Smooth muscle cell (in vitro differentiated cells): ENCODE data around the gene UBE2N. TPM values are rescaled to one million over a fixed set of nuclear protein-coding genes. Genes with fewer than 3 reads are reported as not detected.
A peak's percentile ranks its signal among the peaks of the same experiment; 100 is the strongest.

Experiments
- DNase-seq: peaks from one replicate; lab custom pipeline; 2025; ENCODE audit not compliant: unreplicated experiment; lab: John Stamatoyannopoulos, UW
- H2AFZ ChIP-seq: fragments of 200-600 bp; sonication (generic); 2 replicates; pipeline ENCODE4 v1.6.0; 2016; ENCODE audit warnings: antibody characterized with exemption, low read depth, mild to moderate bottlenecking
- H3F3A ChIP-seq: fragments of 200-600 bp; sonication (generic); 2 replicates; pipeline ENCODE4 v1.6.0; 2017; ENCODE audit warnings: antibody characterized with exemption, low read depth
- H3K27ac ChIP-seq: fragments of 200-600 bp; sonication (generic); 2 replicates; pipeline ENCODE4 v1.5.1; 2016; ENCODE audit warnings: low read depth, mild to moderate bottlenecking
- H3K27me3 ChIP-seq: fragments of 200-600 bp; sonication (generic); 2 replicates; pipeline ENCODE4 v1.6.1; 2016; ENCODE audit warnings: low read depth, mild to moderate bottlenecking
- H3K36me3 ChIP-seq: fragments of 200-600 bp; sonication (generic); 2 replicates; pipeline ENCODE4 v1.5.1; 2016; ENCODE audit warnings: low read depth
- H3K4me1 ChIP-seq: fragments of 200-600 bp; sonication (generic); 2 replicates; pipeline ENCODE4 v1.5.1; 2016; ENCODE audit warnings: low read depth
- H3K4me2 ChIP-seq: fragments of 200-600 bp; sonication (generic); 2 replicates; pipeline ENCODE4 v1.6.0; 2016; ENCODE audit warnings: mild to moderate bottlenecking
- H3K4me3 ChIP-seq: fragments of 200-600 bp; sonication (generic); 2 replicates; pipeline ENCODE4 v1.5.1; 2016; ENCODE audit warnings: mild to moderate bottlenecking
- H3K79me2 ChIP-seq: fragments of 200-600 bp; sonication (generic); 2 replicates; pipeline ENCODE4 v1.6.0; 2016; ENCODE audit warnings: low read depth, mild to moderate bottlenecking
- H3K9ac ChIP-seq: fragments of 200-600 bp; sonication (generic); 2 replicates; pipeline ENCODE4 v1.6.0; 2016; ENCODE audit warnings: low read depth
- H3K9me3 ChIP-seq: fragments of 200-600 bp; sonication (generic); replicated peaks from 2 replicates; pipeline ENCODE4 v1.5.1; 2016; ENCODE audit warnings: low read depth
- H4K20me1 ChIP-seq: fragments of 200-600 bp; sonication (generic); 2 replicates; pipeline ENCODE4 v1.6.0; 2016; ENCODE audit warnings: low read depth
- WGBS: methylation state at CpG from one replicate; pipeline ENCODE4 v1.1.7; 2016; ENCODE audit warnings: low lambda C conversion rate; 5-methylcytosine and 5-hydroxymethylcytosine counted together
- polyA plus RNA-seq: library from polyadenylated mRNA; unstranded; fragments of >200 nt; fragmentation: Nextera tagmentation; extraction: Ambion mirVana; gene quantifications from 2 replicates; pipeline ENCODE4 v1.2.1, GENCODE V29; 2016
- total RNA-seq: library from RNA; depleted of rRNA; stranded (reverse); fragments of >200 nt; gene quantifications from 2 replicates; pipeline ENCODE4 v1.2.3, GENCODE V29; 2014
- TF ChIP-seq, protein P1 (sequence below): fragments of 200-600 bp; sonication (generic); IDR thresholded peaks from 2 replicates; pipeline ENCODE4 v1.5.1; 2017; ENCODE audit warnings: borderline replicate concordance, mild to moderate bottlenecking, antibody characterized with exemption; ENCODE audit not compliant: insufficient read depth, poor library complexity, severe bottlenecking

Gene UBE2N
- total and polyA plus RNA-seq, 2 experiments from 2014 or later = 61.3 to 111 TPM

DNA sequence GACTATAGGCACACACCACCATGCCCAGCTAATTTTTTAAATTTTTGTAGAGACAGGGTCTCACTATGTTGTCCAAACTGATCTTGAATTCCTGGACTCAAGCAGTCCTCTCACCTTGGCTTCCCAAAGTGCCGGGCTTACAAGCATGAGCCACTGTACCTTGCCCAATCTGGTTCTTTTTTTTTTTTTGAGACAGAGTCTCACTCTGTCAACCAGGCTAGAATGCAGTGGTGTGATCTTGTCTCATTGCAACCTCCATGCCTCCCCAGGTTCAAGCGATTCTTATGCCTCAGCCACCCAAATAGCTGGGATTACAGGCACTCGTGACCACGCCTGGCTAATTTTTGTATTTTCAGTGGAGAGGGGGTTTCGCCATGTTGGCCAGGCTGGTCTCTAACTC is 41.0 kb upstream of the UBE2N start:
- Histone ChIP-seq H3K4me3 (no peak overlapping the region), H3F3A (no peaks in the 10 kb centered on the region), H3K79me2 (no peaks in the 10 kb centered on the region), H3K36me3 (peaks cover 41% of the 10 kb centered on the region), H3K4me1 (no peaks in the 10 kb centered on the region), H2AFZ (no peak overlapping the region), H3K27me3 (no peaks in the 10 kb centered on the region), H4K20me1 (peaks cover 19% of the 10 kb centered on the region), H3K9ac (no peak overlapping the region), H3K9me3 (no peaks in the 10 kb centered on the region), H3K27ac (no peak overlapping the region), H3K4me2 (no peak overlapping the region)
- no peak for DNase-seq
- TF ChIP-seq, protein P1, sequence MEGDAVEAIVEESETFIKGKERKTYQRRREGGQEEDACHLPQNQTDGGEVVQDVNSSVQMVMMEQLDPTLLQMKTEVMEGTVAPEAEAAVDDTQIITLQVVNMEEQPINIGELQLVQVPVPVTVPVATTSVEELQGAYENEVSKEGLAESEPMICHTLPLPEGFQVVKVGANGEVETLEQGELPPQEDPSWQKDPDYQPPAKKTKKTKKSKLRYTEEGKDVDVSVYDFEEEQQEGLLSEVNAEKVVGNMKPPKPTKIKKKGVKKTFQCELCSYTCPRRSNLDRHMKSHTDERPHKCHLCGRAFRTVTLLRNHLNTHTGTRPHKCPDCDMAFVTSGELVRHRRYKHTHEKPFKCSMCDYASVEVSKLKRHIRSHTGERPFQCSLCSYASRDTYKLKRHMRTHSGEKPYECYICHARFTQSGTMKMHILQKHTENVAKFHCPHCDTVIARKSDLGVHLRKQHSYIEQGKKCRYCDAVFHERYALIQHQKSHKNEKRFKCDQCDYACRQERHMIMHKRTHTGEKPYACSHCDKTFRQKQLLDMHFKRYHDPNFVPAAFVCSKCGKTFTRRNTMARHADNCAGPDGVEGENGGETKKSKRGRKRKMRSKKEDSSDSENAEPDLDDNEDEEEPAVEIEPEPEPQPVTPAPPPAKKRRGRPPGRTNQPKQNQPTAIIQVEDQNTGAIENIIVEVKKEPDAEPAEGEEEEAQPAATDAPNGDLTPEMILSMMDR = no peak
- 100% methylated on average over 5 of the region's 5 CpGs for WGBS

DNA sequence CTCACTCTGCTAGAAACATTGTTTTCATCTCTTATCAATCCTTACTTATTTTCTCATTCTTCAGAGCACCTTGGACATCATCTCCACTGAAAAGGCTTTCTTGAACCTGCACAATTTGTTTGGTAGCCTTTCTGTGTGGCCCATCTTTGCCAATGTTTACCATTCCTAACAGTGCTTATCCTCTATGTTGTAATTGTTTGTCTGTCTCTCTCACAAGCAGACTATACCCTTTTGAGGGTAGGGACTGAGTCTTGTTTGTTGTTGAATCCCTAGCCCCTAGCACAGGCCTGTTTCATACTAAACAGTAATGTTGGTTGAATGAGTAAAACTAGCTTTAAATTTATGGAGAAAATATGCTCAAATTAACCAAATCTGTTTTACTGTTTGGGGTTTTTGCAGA is 34.8 kb upstream of the UBE2N start:
- no peak for DNase-seq

DNA sequence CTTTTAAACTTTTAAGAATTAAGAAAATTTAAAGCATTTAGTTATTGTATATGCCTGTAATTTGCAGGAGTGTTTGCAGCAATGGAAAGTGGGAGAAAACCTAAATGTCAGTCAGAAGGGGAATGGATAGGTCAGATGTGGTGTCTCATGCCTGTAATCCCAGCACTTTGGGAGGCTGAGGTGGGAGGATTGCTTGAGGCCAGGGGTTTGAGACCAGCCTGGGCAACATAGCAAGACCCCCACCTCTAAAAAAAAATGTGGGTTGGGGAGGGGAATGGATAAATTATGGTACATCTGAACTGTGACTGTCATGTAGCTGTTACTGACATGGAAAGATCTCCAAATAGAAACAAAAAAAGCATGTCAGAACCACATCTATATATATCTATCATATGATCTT is 27.6 kb upstream of the UBE2N start:
- H3K4me2 ChIP-seq = peak overlapping the region; percentile 89
- H4K20me1 ChIP-seq = peaks cover 8% of the 10 kb centered on the region
- no peaks in the 10 kb centered on the region for H3K27me3 ChIP-seq
- no peaks in the 10 kb centered on the region for H3F3A ChIP-seq
- no peaks in the 10 kb centered on the region for H3K9me3 ChIP-seq
- H3K4me3 ChIP-seq = peak overlapping the region; percentile 77
- TF ChIP-seq, protein P1 = no peak
- no peak for DNase-seq
- H3K27ac ChIP-seq = no peak overlapping the region
- peaks cover 54% of the 10 kb centered on the region for H3K79me2 ChIP-seq
- H3K36me3 ChIP-seq = no peaks in the 10 kb centered on the region
- no peak overlapping the region for H3K9ac ChIP-seq
- H3K4me1 ChIP-seq = peaks cover 15% of the 10 kb centered on the region
- no peak overlapping the region for H2AFZ ChIP-seq

More for the DNA sequence above, 34.8 kb upstream of the UBE2N start:
- peaks cover 18% of the 10 kb centered on the region for H3K36me3 ChIP-seq
- no peaks in the 10 kb centered on the region for H3K9me3 ChIP-seq
- peaks cover 10% of the 10 kb centered on the region for H4K20me1 ChIP-seq
- no peak overlapping the region for H3K4me3 ChIP-seq
- no peak overlapping the region for H3K27ac ChIP-seq
- H2AFZ ChIP-seq = no peak overlapping the region
- no peaks in the 10 kb centered on the region for H3F3A ChIP-seq
- no peaks in the 10 kb centered on the region for H3K4me1 ChIP-seq
- TF ChIP-seq, protein P1 = no peak
- H3K9ac ChIP-seq = no peak overlapping the region
- peaks cover 20% of the 10 kb centered on the region for H3K79me2 ChIP-seq
- H3K4me2 ChIP-seq = no peak overlapping the region
- no peaks in the 10 kb centered on the region for H3K27me3 ChIP-seq

DNA sequence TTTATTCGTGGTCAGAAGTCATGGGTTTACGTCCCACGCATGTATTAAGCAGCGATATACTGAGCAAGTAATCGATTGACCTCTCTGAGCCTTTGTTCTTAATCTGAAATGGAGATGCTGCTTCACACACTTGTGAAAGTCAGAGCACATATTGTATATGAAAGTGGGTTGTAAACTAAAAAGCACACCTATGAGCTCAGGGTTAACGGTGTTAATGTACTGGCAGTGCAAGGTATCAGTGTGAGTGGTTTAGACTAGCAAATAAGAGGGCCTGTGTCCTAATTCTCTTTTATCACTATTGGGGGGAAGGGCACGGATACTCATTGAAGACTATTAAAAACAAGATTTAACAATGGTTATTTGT is 26.2 kb upstream of the UBE2N start:
- 5% methylated on average over 7 of the region's 7 CpGs for WGBS
- H4K20me1 ChIP-seq = peaks cover 8% of the 10 kb centered on the region
- peak overlapping the region; percentile 77 for H3K4me3 ChIP-seq
- peak overlapping the region; percentile 90 for H3K27ac ChIP-seq
- TF ChIP-seq, protein P1 = no peak
- peaks cover 51% of the 10 kb centered on the region for H3K79me2 ChIP-seq
- H3K9ac ChIP-seq = peak overlapping the region; percentile 90
- peak overlapping the region; percentile 89 for H3K4me2 ChIP-seq
- H2AFZ ChIP-seq = peak overlapping the region; percentile 97
- no peaks in the 10 kb centered on the region for H3F3A ChIP-seq
- H3K9me3 ChIP-seq = no peaks in the 10 kb centered on the region
- H3K27me3 ChIP-seq = no peaks in the 10 kb centered on the region
- no peak for DNase-seq
- H3K36me3 ChIP-seq = no peaks in the 10 kb centered on the region
- H3K4me1 ChIP-seq = peaks cover 15% of the 10 kb centered on the region
